ENCODE results near the gene GNA12.

- no peak for TF ChIP-seq EZH2 (IDR thresholded peaks at IDR 0.05; ENCODE audit: insufficient read depth, poor library complexity, severe bottlenecking)
- no peak for TF ChIP-seq EZH2phosphoT487 (IDR thresholded peaks at IDR 0.05; ENCODE audit: insufficient read depth, low read depth)
Measured at GRCh38 chr7:2799253-2799652, 44.9 kb downstream of the GNA12 start.

Measured in GM23248 (cell line).